Measurements from ENCODE around the gene GOLGA6A. TPM values are rescaled to one million over a fixed set of nuclear protein-coding genes. Genes with fewer than 3 reads are reported as not detected.
"Not testable (repeated sequence)": the region's sequence is repeated elsewhere in the genome, so short reads cannot be mapped to it uniquely, and the experiment has no call there.

Gene GOLGA6A
- total RNA-seq, 1 experiment from 2014 or later = not detected

GRCh38 chr15:74056330-74056729 lies 26.0 kb downstream of the GOLGA6A start:
- H3K9ac ChIP-seq (ENCODE audit: low read length); H3K9me2 ChIP-seq (replicated peaks; ENCODE audit: low read length); BruUV-seq (replicated peaks); H3K9me3 ChIP-seq (ENCODE audit: low read length); H3K36me3 ChIP-seq (ENCODE audit: low read depth, low read length); intact Hi-C loops (cut with micrococcal nuclease); H4K20me1 ChIP-seq (ENCODE audit: low read length); H3K4me2 ChIP-seq (ENCODE audit: low read length); H3K27ac ChIP-seq (ENCODE audit: low read length); H2AFZ ChIP-seq (ENCODE audit: low read length); H3K27me3 ChIP-seq (ENCODE audit: low read length); POLR2A ChIA-PET (ENCODE audit: unreplicated experiment); ATAC-seq; H3K4me3 ChIP-seq (ENCODE audit: low read length); H3K4me1 ChIP-seq (ENCODE audit: insufficient read depth, low read length); CTCF ChIA-PET; H3K79me2 ChIP-seq (ENCODE audit: low read length); H3F3A ChIP-seq (ENCODE audit: low read length, unreplicated experiment): not testable (repeated sequence)
- DNase-seq = peak; percentile 17

- DNase-seq (no peak), ATAC-seq (no peak)
- Histone ChIP-seq H3K9ac (ENCODE audit: low read length) (no peak overlapping the region), H3K4me2 (ENCODE audit: low read length) (no peak overlapping the region), H3F3A (ENCODE audit: low read length, unreplicated experiment) (no peaks in the 10 kb centered on the region), H2AFZ (ENCODE audit: low read length) (no peak overlapping the region), H3K27ac (ENCODE audit: low read length) (no peak overlapping the region), H3K9me2 (replicated peaks; ENCODE audit: low read length) (no peaks in the 10 kb centered on the region), H3K36me3 (ENCODE audit: low read depth, low read length) (no peaks in the 10 kb centered on the region), H4K20me1 (ENCODE audit: low read length) (no peaks in the 10 kb centered on the region), H3K79me2 (ENCODE audit: low read length) (no peaks in the 10 kb centered on the region), H3K4me3 (ENCODE audit: low read length) (no peak overlapping the region), H3K4me1 (ENCODE audit: insufficient read depth, low read length) (peaks cover 9% of the 10 kb centered on the region), H3K9me3 (ENCODE audit: low read length) (no peaks in the 10 kb centered on the region), H3K27me3 (ENCODE audit: low read length) (no peaks in the 10 kb centered on the region)
- intact Hi-C loops (cut with micrococcal nuclease) = no loop called here
- no TSS peak for BruUV-seq (replicated peaks)
- no peak for TF ChIP-seq EZH2 (IDR thresholded peaks at IDR 0.05; ENCODE audit: low read length, unreplicated experiment)
- no peak for TF ChIP-seq EZH2phosphoT487 (IDR thresholded peaks at IDR 0.05; ENCODE audit: borderline replicate concordance, low read length)
- TF ChIP-seq, protein P1, sequence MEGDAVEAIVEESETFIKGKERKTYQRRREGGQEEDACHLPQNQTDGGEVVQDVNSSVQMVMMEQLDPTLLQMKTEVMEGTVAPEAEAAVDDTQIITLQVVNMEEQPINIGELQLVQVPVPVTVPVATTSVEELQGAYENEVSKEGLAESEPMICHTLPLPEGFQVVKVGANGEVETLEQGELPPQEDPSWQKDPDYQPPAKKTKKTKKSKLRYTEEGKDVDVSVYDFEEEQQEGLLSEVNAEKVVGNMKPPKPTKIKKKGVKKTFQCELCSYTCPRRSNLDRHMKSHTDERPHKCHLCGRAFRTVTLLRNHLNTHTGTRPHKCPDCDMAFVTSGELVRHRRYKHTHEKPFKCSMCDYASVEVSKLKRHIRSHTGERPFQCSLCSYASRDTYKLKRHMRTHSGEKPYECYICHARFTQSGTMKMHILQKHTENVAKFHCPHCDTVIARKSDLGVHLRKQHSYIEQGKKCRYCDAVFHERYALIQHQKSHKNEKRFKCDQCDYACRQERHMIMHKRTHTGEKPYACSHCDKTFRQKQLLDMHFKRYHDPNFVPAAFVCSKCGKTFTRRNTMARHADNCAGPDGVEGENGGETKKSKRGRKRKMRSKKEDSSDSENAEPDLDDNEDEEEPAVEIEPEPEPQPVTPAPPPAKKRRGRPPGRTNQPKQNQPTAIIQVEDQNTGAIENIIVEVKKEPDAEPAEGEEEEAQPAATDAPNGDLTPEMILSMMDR (conservative IDR thresholded peaks at IDR 0.05; ENCODE audit: low read depth, low read length) = no peak
- POLR2A ChIA-PET (ENCODE audit: unreplicated experiment) = no interaction called here
- CTCF ChIA-PET = no interaction called here
Measured at GRCh38 chr15:74055804-74056203, 26.5 kb downstream of the GOLGA6A start.

DNA sequence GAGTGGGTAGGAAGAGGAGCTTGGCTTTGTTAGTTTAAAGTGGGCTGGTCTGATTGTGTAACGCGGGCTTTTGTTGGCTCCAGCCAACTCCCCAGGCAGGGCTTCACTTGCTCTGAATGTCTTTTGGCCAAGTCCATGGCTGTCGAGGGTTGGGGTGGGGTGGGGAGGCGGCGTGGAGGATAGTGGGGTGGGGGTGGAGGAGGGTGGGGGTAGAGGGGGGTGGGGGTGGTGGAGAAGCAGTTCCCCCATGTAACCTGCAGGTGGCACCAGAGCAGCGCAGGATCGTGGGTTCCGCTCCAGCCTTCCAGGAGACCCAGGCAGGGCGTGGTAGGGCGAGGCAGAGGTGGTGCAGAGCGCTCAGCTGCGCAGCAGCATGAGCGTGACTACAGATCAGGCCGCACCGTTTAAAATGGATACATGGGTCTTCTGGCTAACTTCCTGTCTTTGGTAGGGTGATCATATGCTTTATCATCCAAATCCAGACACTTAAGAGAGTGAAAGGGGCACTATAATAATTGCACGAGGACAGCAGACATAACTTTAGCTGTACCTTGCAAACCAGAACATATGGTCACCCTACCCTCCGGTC lies 28.3 kb downstream of the GOLGA6A start:
- Histone ChIP-seq H3K36me3 (ENCODE audit: low read depth, low read length) (no peaks in the 10 kb centered on the region), H3K4me1 (ENCODE audit: insufficient read depth, low read length) (peaks cover 9% of the 10 kb centered on the region), H3K79me2 (ENCODE audit: low read length) (no peaks in the 10 kb centered on the region), H3K4me2 (ENCODE audit: low read length) (peak overlapping the region; percentile 77), H2AFZ (ENCODE audit: low read length) (peak overlapping the region; percentile 74; the same call in 1 of the 2 replicates), H3F3A (ENCODE audit: low read length, unreplicated experiment) (no peaks in the 10 kb centered on the region), H3K27me3 (ENCODE audit: low read length) (no peaks in the 10 kb centered on the region), H3K9me3 (ENCODE audit: low read length) (no peaks in the 10 kb centered on the region), H3K4me3 (ENCODE audit: low read length) (no peak overlapping the region), H3K9ac (ENCODE audit: low read length) (no peak overlapping the region), H3K27ac (ENCODE audit: low read length) (no peak overlapping the region), H3K9me2 (replicated peaks; ENCODE audit: low read length) (no peaks in the 10 kb centered on the region), H4K20me1 (ENCODE audit: low read length) (no peaks in the 10 kb centered on the region)
- BruUV-seq (replicated peaks) = no TSS peak
- POLR2A ChIA-PET (ENCODE audit: unreplicated experiment) = no interaction called here
- CTCF ChIA-PET = interaction anchor here (0.6 to 0.7 kb wide), 2 partner anchors 50 to 81 kb away, joined by 6 to 7 read pairs; no protein-coding TSS in a partner anchor
- DNase-seq (peak; percentile 77), ATAC-seq (peak; percentile 99)
- intact Hi-C loops (cut with micrococcal nuclease) = no loop called here
- TF ChIP-seq, protein P1 (conservative IDR thresholded peaks at IDR 0.05; ENCODE audit: low read depth, low read length) = peak; percentile 35; the same call in 1 of the 2 replicates
- no peak for TF ChIP-seq EZH2phosphoT487 (IDR thresholded peaks at IDR 0.05; ENCODE audit: borderline replicate concordance, low read length)
